ENCODE results near the gene KRTAP5-2.

DNA sequence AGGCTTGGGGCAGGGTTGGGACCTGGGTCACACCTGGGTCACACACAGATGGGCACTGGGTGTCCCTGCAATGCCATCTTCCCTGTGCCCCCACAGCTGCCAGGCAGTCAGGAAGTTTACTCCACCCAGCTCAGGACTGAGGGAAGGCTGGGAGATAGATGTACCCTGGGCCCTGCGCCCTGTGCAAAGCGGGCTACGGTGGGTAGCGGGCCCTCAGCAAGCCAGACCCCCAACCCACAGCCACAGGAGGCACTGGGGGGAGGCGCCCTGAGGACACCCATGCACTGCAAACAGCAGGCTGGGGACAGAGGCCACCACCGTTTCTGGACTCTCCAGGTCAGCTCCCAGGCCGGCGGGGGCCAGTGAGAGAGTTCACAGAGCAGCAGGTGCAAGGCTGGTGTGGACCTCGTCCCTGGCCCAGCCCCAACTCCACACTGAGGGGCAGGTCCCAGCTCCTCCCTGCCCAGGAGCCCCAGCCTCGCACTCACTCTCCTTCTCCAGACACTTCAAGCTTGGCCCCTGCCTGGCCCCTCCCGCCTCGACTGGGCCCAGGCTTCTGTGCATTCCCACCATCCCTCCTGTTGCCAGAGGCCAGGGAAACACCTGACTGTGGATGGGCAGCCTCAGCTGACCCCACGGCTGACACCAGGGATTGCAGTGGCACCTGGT, 30.9 kb downstream of the KRTAP5-2 start:
- no peak for TF ChIP-seq EZH2phosphoT487 (IDR thresholded peaks at IDR 0.05; ENCODE audit: borderline replicate concordance)
- TF ChIP-seq, protein P1, sequence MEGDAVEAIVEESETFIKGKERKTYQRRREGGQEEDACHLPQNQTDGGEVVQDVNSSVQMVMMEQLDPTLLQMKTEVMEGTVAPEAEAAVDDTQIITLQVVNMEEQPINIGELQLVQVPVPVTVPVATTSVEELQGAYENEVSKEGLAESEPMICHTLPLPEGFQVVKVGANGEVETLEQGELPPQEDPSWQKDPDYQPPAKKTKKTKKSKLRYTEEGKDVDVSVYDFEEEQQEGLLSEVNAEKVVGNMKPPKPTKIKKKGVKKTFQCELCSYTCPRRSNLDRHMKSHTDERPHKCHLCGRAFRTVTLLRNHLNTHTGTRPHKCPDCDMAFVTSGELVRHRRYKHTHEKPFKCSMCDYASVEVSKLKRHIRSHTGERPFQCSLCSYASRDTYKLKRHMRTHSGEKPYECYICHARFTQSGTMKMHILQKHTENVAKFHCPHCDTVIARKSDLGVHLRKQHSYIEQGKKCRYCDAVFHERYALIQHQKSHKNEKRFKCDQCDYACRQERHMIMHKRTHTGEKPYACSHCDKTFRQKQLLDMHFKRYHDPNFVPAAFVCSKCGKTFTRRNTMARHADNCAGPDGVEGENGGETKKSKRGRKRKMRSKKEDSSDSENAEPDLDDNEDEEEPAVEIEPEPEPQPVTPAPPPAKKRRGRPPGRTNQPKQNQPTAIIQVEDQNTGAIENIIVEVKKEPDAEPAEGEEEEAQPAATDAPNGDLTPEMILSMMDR (conservative IDR thresholded peaks at IDR 0.05; ENCODE audit: low read length), result no peak; the same call in 1 of the 2 replicates

Measured in Loucy (cell line).